Activated CD8-positive, alpha-beta memory T cell treated with anti-CD3 and anti-CD28 coated beads, Interleukin-2, amount 50 U/mL, for 48 hours (primary cell): Measurements from ENCODE around the gene NDUFA9.
A peak's percentile ranks its signal among the peaks of the same experiment; 100 is the strongest.

Source experiments
- DNase-seq: peaks from one replicate; pipeline ENCODE4 v3.0.0-alpha.2; 2020

NDUFA9 gene

DNA sequence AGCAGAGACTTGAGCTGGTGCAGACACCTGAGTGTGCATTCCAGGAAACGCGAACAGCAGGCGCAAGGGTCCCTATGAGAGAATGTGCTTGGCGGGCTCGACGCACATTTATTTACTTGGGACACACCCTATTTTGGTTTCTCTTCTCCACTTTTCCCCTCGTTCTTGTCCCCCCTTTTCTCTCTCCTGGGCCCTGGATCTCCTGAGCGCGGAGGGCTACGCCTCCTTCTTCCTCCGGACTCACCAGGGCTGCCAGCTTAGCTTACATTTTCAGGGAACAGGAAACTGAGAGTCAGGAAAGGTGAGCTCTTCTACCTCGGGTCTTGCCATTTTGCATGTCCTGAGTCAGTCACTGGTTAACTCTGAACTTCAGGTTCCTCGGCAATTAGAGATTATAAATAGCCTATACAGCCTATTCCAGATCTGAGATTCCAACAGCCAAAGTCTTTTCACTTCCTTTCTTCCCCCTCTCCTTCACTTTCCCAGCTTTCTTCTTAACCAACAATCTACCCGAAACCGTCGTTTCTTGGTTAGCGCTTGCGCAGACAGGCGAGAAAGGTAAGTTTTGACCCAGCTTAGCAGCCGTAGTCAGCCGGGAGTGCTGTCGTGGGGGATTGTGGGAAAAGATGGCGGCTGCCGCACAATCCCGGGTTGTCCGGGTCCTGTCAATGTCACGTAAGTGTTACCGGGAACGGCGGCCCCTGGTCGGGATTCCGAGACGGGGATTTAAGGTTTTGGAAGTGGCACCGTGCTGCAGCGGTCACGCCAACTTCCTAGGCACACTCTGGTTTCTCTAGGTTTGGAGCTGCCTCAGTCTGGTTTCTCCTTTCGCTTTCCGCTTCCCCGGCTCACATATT is at the start of gene NDUFA9, which contains the start of gene AKAP3:
NDUFA9 (plus strand) TSS at position 614 of the 857 bp plus-strand sequence; CDS start at position 627, 13 bp downstream.
AKAP3 (minus strand) TSS at position 551 of the 857 bp plus-strand sequence. CDS start 10,855 bp downstream, outside the sequence.
- peak; percentile 86 for DNase-seq

DNA sequence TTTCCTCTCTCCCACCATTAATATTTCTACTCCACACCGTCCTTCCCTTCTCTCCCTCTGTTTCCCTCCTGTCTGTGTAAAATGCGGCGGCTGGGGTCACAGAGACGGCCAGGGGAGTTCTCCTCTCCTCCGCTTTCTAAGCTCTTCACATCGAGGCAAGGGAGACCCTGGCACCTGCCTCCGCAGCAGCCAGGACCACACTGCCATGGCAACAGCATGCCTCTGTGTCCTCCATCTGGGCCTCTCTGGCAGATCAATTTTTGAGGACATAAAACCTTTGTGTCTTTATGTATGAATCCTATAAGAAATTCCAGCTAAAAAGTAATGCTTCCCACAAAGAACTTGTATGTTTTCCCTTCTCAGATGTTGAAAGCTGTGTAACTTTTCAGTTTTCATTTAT is 45.5 kb upstream of the NDUFA9 start:
- DNase-seq: no peak

- DNase-seq: no peak
Observed at GRCh38 chr12:4603946-4604345, 45.0 kb upstream of the NDUFA9 start.

GRCh38 chr12:4604684-4605193 is 44.2 kb upstream of the NDUFA9 start:
- peak; percentile 88 for DNase-seq

DNA sequence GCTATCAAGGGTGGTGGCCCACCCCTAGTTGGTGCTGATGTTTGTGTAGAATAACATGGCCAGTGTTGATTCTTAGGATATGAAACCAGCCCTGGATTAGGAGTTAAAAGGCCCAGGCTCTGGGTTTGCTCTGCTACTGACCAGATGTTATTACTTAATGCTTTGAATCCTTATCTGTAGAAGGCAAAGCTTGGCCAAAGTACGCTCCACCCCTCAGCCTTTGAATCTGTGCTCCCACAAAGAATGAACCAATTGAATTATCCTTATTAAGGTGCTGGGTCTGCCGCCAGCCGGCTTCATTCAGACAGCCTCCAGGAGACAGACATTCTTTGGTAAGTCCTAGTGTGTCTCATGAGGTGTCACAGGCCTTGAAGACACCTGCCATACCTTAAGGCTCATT is 41.9 kb upstream of the NDUFA9 start:
- no peak for DNase-seq

DNA sequence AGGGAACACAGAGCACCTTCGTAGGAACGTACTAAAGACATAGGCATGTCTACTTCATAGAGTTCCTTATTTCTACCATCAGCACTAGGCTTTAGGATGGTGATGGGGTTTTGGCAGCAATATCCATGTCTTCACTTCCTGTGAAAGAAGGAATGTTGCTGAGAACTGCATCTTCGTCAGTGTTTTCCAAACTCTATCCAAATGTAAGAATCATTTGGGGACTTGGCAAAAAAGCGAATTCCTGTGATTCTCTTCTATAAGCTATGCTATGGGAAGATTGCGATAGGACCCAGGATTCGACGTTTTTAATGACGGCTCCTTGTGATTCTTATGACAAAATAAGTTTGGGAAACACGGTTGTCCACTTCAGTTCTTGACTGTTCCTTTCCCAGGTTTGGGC is 39.8 kb upstream of the NDUFA9 start:
- DNase-seq: no peak

- no peak for DNase-seq
Observed at GRCh38 chr12:4610481-4610880, 38.4 kb upstream of the NDUFA9 start.

GRCh38 chr12:4615667-4616066 is 33.2 kb upstream of the NDUFA9 start:
- no peak for DNase-seq

DNA sequence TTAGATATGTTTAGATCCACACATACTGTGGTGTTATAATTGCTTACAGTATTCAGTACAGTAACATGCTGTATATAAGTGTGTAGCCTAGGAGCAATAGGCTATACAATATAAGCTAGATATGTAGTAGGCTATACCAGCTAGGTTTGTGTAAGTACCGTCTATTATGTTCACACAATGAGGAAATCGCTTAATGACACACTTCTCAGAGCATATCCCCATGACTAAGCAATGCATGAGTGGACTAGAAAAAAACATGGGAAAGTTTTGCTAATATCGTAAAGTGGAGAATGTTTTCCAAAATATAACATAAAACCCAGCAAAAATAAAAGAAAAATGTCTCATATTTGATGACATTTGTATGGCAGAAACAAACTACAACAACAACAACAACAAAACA is 27.4 kb upstream of the NDUFA9 start:
- no peak for DNase-seq

DNA sequence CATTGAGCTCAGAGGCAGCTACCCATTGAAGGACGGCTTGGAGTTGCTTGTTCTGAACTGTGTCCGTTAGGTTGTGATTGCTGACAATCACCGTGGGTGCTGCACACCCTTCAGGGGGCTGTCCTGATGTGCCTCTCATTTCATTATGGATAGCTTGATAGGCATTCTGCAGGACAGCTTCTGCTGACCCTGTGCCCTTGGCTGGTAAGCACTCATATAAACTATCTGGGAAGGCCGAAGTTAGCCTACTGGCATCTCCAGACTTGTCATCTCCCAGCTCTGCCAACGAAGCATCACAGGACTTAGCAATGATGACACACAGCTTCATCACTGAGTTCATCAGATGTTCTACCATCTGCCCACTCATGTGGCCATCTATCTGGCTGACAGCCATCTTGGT is 22.4 kb upstream of the NDUFA9 start:
- DNase-seq: no peak

GRCh38 chr12:4628406-4628805 is 20.5 kb upstream of the NDUFA9 start:
- DNase-seq: no peak

GRCh38 chr12:4630262-4630661 is 18.7 kb upstream of the NDUFA9 start:
- DNase-seq: no peak

- no peak for DNase-seq
Observed at GRCh38 chr12:4643747-4644146, 5.2 kb upstream of the NDUFA9 start.

GRCh38 chr12:4645023-4645422 is 3.9 kb upstream of the NDUFA9 start:
- no peak for DNase-seq

DNA sequence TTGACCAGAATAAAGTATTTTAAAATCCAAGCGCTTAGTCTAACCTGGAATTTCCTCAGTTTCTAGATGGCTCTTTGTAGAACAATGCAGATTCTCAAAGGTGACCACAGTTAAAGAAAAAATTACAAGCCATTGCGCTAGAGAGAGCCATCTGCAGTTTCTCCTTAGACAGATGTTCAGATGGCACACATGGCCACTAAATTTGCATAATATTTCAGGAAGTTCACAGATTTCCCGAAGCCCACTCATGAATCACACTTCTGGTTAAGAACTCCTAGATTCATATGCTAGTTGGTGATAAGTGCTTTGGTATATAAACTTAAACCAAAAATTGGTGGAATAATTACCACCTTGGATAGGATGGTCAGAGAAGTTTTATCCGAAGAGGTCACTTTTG is 812 bp upstream of the NDUFA9 start:
- DNase-seq: no peak

DNA sequence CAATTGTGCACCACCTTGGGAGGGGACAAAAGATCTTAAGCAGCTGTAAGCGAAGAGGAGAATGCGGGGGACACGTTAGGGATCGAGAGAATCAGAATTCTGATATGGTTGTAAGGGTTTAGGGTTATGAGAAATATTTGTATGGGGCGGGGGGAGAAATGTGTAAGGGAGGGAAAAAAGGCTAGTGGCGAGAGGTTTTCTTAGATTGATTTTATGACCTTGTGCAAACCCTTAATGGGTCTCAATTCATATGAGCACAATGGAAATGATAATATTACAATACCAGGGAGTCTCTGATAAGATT is 396 bp downstream of the NDUFA9 start:
- no peak for DNase-seq

- no peak for DNase-seq
Observed at GRCh38 chr12:4653257-4653656, 4.3 kb downstream of the NDUFA9 start.

DNA sequence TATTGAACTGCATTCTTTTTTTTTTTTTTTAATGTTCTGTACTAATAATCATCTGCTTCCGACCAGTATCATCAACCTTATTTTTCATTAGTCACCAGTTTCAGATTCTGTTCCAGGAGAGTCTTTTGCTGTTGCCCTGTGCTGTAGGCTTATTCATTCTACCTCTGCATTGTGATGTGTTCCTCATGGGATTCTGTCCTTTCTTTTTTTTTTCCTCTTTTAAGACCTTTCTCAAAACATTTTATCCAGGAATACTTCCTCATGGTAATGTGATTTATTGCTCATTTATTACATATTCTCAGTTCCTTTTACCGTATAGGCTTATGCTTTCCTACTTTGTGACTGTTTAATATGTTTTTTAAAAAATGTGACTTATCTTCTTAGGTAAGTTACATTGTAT is 4.8 kb downstream of the NDUFA9 start:
- DNase-seq: no peak

DNA sequence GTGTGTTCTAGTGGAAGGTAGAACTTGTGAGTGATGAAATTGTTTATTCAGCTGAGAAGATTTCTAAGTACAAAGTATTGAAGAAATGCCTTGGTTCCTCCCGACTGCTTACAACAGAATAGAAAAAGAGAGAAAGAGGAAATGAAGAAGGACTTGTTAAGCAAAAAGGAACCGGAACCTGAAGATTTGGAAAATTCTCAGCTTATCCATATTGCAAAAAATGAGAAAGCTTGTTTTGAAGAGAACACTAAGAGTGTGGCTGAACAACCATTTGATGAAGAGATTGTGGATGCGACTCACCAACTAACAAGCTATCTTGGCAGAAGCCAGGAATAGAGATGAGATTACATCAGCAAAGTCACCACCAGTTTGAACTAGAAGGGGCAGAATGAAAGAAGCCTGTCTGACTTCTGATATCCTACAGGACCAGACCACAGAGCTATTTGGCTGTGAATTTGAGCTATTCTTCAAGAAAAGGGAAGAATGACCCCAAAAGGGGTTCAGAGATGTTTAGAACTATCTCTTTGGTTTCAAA is 15.1 kb downstream of the NDUFA9 start:
- no peak for DNase-seq

DNA sequence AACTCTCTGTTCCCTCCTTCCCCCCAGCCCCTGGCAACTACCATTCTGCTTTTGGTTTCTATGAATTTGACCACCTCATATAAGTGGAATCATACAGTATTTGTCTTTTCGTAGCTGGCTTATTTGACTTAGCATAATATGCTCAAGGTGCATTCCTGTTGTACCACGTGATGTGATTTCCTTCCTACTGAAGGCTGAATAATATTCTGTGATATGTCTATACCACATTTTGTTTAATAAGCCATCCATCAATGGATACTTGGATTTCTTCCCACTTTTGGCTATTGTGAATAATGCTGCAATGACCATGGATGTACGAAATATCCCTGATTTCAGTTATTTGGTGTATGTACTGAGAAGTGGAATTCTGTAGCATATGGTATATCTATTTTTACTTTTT is 16.3 kb downstream of the NDUFA9 start:
- no peak for DNase-seq

DNA sequence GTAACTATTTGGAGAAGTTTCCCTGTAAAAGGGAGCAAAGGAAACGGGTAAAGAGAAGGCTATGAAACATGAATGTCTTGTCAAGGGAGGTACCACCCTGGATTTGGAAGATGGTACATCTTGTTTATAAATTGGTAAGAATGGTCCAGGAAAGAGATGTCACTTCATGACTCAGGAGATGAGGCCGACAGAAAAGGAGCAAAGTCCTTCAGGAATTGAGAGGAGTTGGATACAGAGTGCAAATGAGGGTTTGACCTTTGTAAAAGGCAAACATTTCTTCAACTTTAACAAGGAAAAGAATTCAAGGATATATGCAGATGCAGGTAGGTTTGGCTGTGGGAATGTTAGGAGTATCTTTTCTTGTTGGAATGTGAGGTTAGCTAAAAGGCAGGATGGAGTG is 30.8 kb downstream of the NDUFA9 start:
- no peak for DNase-seq

DNA sequence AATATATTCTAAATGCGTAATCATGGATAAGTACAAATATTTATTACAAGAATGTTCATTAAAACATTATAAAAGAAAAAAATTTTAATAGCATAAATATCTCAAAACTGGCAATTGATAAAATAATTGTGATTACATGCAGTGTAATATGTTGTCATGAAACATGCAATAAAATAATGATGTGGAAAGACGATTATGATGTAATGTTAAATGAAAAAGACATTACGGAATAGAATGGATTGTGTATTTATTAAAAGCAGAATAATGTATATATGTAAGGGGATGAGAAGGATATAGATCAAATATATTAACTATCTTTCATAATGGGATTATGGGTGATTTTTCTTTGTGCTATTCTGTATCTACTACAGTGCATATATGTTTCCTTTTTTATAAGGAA is 32.8 kb downstream of the NDUFA9 start:
- DNase-seq: no peak

DNA sequence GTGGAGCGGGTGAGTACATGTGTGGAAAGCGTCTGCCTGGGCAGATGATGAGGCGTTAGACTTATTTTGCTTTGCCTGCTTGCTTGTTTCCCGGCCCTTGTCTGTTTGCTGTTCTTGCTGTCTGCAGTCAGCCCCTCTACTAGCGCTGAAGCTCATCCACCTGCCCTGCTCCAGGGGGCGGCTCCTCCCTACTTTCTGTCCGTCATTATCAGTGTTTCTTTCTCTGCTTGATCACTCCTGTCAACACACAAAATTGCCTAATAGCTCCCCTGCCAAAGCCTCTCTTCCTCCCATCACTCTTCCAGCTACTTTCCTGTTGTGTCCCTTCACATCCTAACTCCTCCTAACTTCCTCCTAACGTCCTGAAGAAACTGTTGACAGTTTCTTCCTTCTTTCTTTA is 36.4 kb downstream of the NDUFA9 start:
- DNase-seq: no peak

DNA sequence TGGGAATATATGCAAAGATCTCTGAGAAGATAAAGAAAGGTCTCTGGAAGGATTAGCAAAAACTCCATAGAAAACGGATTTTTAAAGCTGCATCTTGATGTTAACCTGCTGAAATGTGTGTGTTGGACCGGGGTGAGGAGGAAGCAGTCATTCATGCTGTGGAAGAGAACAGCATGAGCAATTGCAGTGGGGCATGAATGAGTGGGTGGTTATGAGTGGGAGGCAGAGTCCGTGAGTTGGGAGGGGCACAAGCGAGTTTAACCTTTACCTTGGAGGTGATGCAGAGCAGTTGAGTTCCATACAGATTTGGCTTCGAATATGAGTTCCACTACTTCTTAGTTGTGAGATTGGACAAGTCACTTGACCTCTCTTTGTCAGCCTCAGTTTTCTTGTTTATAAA is 41.8 kb downstream of the NDUFA9 start:
- no peak for DNase-seq
